ENCODE measurements around the gene DIP2C. TPM values are rescaled to one million over a fixed set of nuclear protein-coding genes. Genes with fewer than 3 reads are reported as not detected.

Gene DIP2C
- total RNA-seq, 1 experiment from 2014 or later, result 11.4 TPM

DNA sequence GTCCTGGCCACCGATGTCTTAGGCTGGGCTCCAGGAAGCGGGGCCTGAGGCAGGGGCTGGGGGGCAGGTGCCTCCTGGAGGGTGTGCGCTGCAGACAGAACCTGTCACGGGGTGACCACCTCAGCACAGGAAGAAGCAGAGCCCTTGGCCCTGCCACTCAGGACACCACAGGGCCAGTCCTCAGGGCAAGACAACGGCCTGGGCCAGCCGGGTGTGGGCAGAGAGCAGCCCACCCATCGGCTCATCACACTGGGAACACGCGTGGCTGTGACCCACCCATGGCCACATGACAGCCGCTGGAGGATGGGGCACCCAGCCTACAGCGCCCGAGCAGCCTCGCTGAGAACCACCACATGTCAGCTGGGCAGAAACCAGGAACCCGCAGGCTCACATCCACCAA, 5.9 kb upstream of the DIP2C start:
- no peak overlapping the region for H3K4me3 Mint-ChIP-seq (ENCODE audit: unreplicated experiment)
- POLR2A ChIA-PET, result no interaction called here
- H3K36me3 Mint-ChIP-seq (ENCODE audit: insufficient read depth, unreplicated experiment), result no peaks in the 10 kb centered on the region
- TF ChIP-seq, protein P1, sequence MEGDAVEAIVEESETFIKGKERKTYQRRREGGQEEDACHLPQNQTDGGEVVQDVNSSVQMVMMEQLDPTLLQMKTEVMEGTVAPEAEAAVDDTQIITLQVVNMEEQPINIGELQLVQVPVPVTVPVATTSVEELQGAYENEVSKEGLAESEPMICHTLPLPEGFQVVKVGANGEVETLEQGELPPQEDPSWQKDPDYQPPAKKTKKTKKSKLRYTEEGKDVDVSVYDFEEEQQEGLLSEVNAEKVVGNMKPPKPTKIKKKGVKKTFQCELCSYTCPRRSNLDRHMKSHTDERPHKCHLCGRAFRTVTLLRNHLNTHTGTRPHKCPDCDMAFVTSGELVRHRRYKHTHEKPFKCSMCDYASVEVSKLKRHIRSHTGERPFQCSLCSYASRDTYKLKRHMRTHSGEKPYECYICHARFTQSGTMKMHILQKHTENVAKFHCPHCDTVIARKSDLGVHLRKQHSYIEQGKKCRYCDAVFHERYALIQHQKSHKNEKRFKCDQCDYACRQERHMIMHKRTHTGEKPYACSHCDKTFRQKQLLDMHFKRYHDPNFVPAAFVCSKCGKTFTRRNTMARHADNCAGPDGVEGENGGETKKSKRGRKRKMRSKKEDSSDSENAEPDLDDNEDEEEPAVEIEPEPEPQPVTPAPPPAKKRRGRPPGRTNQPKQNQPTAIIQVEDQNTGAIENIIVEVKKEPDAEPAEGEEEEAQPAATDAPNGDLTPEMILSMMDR (IDR thresholded peaks at IDR 0.05; ENCODE audit: insufficient read depth in 1 of 2, low read depth in 1 of 2, low read length in 1 of 2, severe bottlenecking in 1 of 2, unreplicated experiment in 1 of 2), result no peak
- no TSS peak for BruUV-seq (replicated peaks)
- no peaks in the 10 kb centered on the region for H3K9me3 Mint-ChIP-seq (ENCODE audit: unreplicated experiment)
- H3K27ac Mint-ChIP-seq (ENCODE audit: unreplicated experiment), result no peak overlapping the region
- no peaks in the 10 kb centered on the region for H3K9me3 ChIP-seq
- H3K4me1 Mint-ChIP-seq (ENCODE audit: low read depth, unreplicated experiment), result peaks cover 13% of the 10 kb centered on the region
- H3K27me3 Mint-ChIP-seq (ENCODE audit: insufficient read depth, unreplicated experiment), result peaks cover 9% of the 10 kb centered on the region
- H3K36me3 ChIP-seq (ENCODE audit: control insufficient read depth, insufficient read depth, low read length), result no peaks in the 10 kb centered on the region
- CTCF ChIA-PET, result no interaction called here
- H3K4me3 ChIP-seq (ENCODE audit: low read depth, low read length), result no peak overlapping the region
- intact Hi-C loops (cut with micrococcal nuclease; ENCODE audit: unreplicated experiment), result no loop called here
- no peak for DNase-seq
- H3K27me3 ChIP-seq (replicated peaks; ENCODE audit: control insufficient read depth, insufficient read depth, low read length), result peaks cover 2% of the 10 kb centered on the region; the same call in 1 of the 2 replicates
- peaks cover 10% of the 10 kb centered on the region for H3K4me1 ChIP-seq

DNA sequence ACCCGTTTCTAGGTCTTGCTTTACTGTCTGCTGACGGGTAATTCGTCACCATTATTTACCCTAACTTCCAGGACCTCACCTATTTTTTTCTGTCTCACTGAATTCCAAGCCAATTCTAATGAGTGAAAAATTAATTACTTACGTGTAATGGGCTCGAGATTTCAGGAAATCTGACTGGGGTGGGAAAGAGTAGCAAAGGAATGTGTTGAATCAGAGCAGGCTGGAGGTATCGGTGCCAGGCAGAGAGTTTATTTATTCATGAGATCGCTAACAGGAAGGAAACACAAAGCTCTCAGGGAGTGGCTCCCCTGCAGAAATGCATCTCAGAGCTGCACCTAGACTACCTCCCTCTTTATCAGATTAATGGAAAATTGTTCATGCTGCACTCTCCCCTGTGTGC, 4.0 kb upstream of the DIP2C start:
- BruUV-seq (replicated peaks), result no TSS peak

DNA sequence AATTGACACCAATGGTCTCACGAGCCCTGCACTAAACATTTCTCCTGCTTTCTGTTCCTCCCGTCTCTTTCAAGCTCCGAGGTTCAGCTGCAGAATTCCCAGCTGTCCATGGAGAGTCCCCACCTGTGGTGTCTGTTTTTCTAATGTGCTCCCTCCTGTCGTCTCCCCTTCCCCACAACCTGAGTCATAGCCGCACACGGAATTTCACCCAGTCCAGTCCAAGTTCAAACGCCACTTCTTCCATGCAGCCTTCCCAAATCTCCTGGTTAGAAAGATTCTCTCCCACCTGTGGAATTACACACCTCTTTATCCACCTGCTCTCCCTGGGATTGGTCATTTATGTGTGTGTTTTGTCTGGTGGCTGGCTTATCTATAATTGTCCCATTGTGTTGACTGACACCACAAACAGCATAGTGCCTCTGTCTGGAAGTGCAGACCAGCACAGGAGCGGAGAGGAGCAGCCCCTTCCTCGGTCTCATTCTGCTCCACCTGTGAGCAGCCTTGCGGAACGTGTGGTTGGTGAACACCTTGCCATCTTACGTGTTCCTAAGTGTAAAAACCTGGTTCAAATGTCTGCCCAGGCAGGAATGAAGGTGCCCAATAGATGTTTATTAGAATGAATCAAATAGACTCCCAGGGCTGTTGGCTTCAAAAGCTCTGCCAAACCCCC, 3.3 kb upstream of the DIP2C start:
- no TSS peak for BruUV-seq (replicated peaks)
- no peak for DNase-seq
- H3K9me3 Mint-ChIP-seq (ENCODE audit: unreplicated experiment), result no peaks in the 10 kb centered on the region
- Histone ChIP-seq H3K4me1 (peaks cover 17% of the 10 kb centered on the region), H3K36me3 (ENCODE audit: control insufficient read depth, insufficient read depth, low read length) (no peaks in the 10 kb centered on the region), H3K9me3 (no peaks in the 10 kb centered on the region), H3K4me3 (ENCODE audit: low read depth, low read length) (no peak overlapping the region), H3K27me3 (replicated peaks; ENCODE audit: control insufficient read depth, insufficient read depth, low read length) (no peaks in the 10 kb centered on the region)
- TF ChIP-seq, protein P1 (IDR thresholded peaks at IDR 0.05; ENCODE audit: insufficient read depth in 1 of 2, low read depth in 1 of 2, low read length in 1 of 2, severe bottlenecking in 1 of 2, unreplicated experiment in 1 of 2), result no peak
- POLR2A ChIA-PET, result interaction anchor here (0.7 kb wide), 1 partner anchor 162 kb away, joined by 6 read pairs; no protein-coding TSS in a partner anchor
- H3K36me3 Mint-ChIP-seq (ENCODE audit: insufficient read depth, unreplicated experiment), result no peaks in the 10 kb centered on the region
- peaks cover under 1% of the 10 kb centered on the region for H3K27me3 Mint-ChIP-seq (ENCODE audit: insufficient read depth, unreplicated experiment)
- H3K4me3 Mint-ChIP-seq (ENCODE audit: unreplicated experiment), result no peak overlapping the region
- CTCF ChIA-PET, result no interaction called here
- peaks cover 20% of the 10 kb centered on the region for H3K4me1 Mint-ChIP-seq (ENCODE audit: low read depth, unreplicated experiment)
- H3K27ac Mint-ChIP-seq (ENCODE audit: unreplicated experiment), result no peak overlapping the region
- intact Hi-C loops (cut with micrococcal nuclease; ENCODE audit: unreplicated experiment), result no loop called here

More for the DNA sequence above, 4.0 kb upstream of the DIP2C start:
- H3K27me3 ChIP-seq (replicated peaks; ENCODE audit: control insufficient read depth, insufficient read depth, low read length), result no peaks in the 10 kb centered on the region
- no peak overlapping the region for H3K27ac Mint-ChIP-seq (ENCODE audit: unreplicated experiment)
- no peaks in the 10 kb centered on the region for H3K36me3 ChIP-seq (ENCODE audit: control insufficient read depth, insufficient read depth, low read length)
- H3K4me1 ChIP-seq, result peaks cover 13% of the 10 kb centered on the region
- H3K9me3 Mint-ChIP-seq (ENCODE audit: unreplicated experiment), result no peaks in the 10 kb centered on the region
- TF ChIP-seq, protein P1 (IDR thresholded peaks at IDR 0.05; ENCODE audit: insufficient read depth in 1 of 2, low read depth in 1 of 2, low read length in 1 of 2, severe bottlenecking in 1 of 2, unreplicated experiment in 1 of 2), result no peak
- CTCF ChIA-PET, result no interaction called here
- no peaks in the 10 kb centered on the region for H3K36me3 Mint-ChIP-seq (ENCODE audit: insufficient read depth, unreplicated experiment)
- H3K4me3 ChIP-seq (ENCODE audit: low read depth, low read length), result no peak overlapping the region
- no peak for DNase-seq
- peak overlapping the region; percentile 42 for H3K4me3 Mint-ChIP-seq (ENCODE audit: unreplicated experiment)
- intact Hi-C loops (cut with micrococcal nuclease; ENCODE audit: unreplicated experiment), result no loop called here
- peaks cover 3% of the 10 kb centered on the region for H3K27me3 Mint-ChIP-seq (ENCODE audit: insufficient read depth, unreplicated experiment)
- H3K9me3 ChIP-seq, result no peaks in the 10 kb centered on the region
- POLR2A ChIA-PET, result no interaction called here
- peaks cover 13% of the 10 kb centered on the region for H3K4me1 Mint-ChIP-seq (ENCODE audit: low read depth, unreplicated experiment)
